H1 (cell line): ENCODE measurements around the gene COL17A1. TPM values are rescaled to one million over a fixed set of nuclear protein-coding genes. Genes with fewer than 3 reads are reported as not detected.

ENCODE experiments used
- EGR1 ChIP-seq: IDR thresholded peaks from 2 replicates; pipeline ENCODE4 v1.6.1; 2011; ENCODE audit warnings: low read depth, low read length, borderline replicate concordance
- JUND ChIP-seq: IDR thresholded peaks from 2 replicates; pipeline ENCODE4 v1.6.1; 2011; ENCODE audit warnings: mild to moderate bottlenecking, improper control_type of control experiment, low read length
- POLR2A ChIP-seq, 2 experiments: IDR thresholded peaks; 1 replicate in 1 of 2; 2 replicates in 1 of 2; pipeline ENCODE4 v1.6.1; 2011; ENCODE audit warnings: low read depth in 2 of 2, low read length in 2 of 2, mild to moderate bottlenecking in 2 of 2; ENCODE audit errors: control extremely low read depth in 1 of 2
- RBBP5 ChIP-seq: IDR thresholded peaks from 2 replicates; pipeline ENCODE4 v1.7.1; 2012; ENCODE audit warnings: low read depth, mild to moderate bottlenecking, inconsistent platforms, low read length, moderate library complexity, borderline replicate concordance
- RFX5 ChIP-seq: IDR thresholded peaks from 2 replicates; pipeline ENCODE4 v1.6.1; 2011; ENCODE audit warnings: low read depth, low read length, improper control_type of control experiment, borderline replicate concordance
- polyA plus RNA-seq, 7 experiments: library from polyadenylated mRNA; depleted of rRNA in 3 of 7; stranded (reverse) in 5 of 7; unstranded in 2 of 7; fragments of >200 nt in 5 of 7; fragments of 200-250 nt in 2 of 7; gene quantifications; 1 replicate in 5 of 7; 2 replicates in 1 of 7; 4 replicates in 1 of 7; pipeline versions ENCODE4 v1.2.1 to v1.2.3, GENCODE V29; 2011 to 2013; ENCODE audit warnings: missing spikeins in 2 of 7, mixed read lengths in 2 of 7
- total RNA-seq: library from RNA; stranded (reverse); fragmentation: NEBNext Ultra II Directional; extraction: Animal tissue kit (Norgen Biotek cat#: 25700); gene quantifications from 2 replicates; pipeline ENCODE4 v1.2.1, GENCODE V29; 2021
- TF ChIP-seq, protein P1 (sequence below): IDR thresholded peaks from 2 replicates; pipeline ENCODE4 v1.6.1; 2012; ENCODE audit warnings: inconsistent platforms
- TF ChIP-seq, protein P2 (sequence below): IDR thresholded peaks from 2 replicates; pipeline ENCODE4 v1.6.1; 2011; ENCODE audit warnings: low read depth, mild to moderate bottlenecking, low read length; ENCODE audit not compliant: insufficient read depth

COL17A1 gene
- total and polyA plus RNA-seq, 2 of the 8 experiments (the other 6 are each of a cell fraction or from before 2014, with no cell fraction given): 0.35 to 0.37 TPM

DNA sequence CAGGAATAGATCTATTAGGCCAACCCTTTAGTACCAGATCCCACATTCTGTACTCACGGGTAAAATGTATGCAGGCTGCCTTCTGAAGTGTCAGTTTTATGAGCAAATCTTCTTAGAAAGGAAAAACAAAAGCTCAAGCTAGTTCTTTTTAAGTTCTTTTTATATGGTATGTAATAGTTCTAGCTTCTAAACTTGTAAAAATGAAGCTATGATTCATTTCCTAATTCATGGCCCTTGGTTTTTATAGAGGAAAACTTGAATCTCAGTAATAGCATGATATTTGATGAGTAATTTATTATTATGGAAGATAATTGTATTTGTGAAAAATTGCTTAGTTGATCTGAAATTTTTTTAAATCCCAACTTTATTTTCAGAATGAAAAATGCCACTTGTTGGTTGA, 64.4 kb downstream of the COL17A1 start (continued):
- TF ChIP-seq, protein P1, sequence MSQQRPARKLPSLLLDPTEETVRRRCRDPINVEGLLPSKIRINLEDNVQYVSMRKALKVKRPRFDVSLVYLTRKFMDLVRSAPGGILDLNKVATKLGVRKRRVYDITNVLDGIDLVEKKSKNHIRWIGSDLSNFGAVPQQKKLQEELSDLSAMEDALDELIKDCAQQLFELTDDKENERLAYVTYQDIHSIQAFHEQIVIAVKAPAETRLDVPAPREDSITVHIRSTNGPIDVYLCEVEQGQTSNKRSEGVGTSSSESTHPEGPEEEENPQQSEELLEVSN: no peak
- TF ChIP-seq RBBP5 (no peak), RFX5 (no peak), POLR2A (IDR thresholded peaks at IDR 0.05; ENCODE audit: control extremely low read depth in 1 of 2, low read depth in 2 of 2, low read length in 2 of 2) (no peak), JUND (no peak), EGR1 (no peak)
- TF ChIP-seq, protein P2, sequence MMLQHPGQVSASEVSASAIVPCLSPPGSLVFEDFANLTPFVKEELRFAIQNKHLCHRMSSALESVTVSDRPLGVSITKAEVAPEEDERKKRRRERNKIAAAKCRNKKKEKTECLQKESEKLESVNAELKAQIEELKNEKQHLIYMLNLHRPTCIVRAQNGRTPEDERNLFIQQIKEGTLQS: no peak
